GM18505 (cell line): ENCODE measurements around the gene PMP22.
"Not testable (repeated sequence)": the region's sequence is repeated elsewhere in the genome, so short reads cannot be mapped to it uniquely, and the experiment has no call there.

Experiments
- ATAC-seq: cut with Tn5 transposase; IDR thresholded peaks from one replicate; pipeline ENCODE4 v1.9.1; 2021; ENCODE audit not compliant: unreplicated experiment
- POLR2A ChIP-seq: IDR thresholded peaks from 4 replicates; pipeline ENCODE4 v1.6.1; 2011; ENCODE audit warnings: borderline replicate concordance; ENCODE audit not compliant: insufficient read depth, insufficient read length; ENCODE audit errors: extremely low read depth

Gene PMP22

DNA sequence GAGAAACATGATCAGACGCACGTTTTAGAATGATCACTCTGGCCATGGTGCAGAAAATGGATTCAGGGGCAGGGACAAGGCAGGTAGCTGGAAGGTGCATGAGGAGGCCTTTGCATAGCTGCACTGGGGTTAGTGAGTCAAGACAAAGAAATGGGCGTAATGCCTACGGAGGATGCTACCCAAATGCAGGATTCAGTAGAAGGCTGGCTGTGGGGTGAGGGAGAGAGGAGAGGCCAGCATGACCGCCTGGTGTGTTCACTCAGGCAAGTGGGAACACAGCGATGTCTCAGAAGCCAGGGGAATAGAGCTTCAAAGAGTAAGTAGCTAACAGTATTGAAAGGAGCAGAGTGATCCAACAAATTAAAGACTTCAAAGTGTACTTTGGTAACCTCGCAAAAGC is 31.2 kb downstream of the PMP22 start:
- no peak for ATAC-seq
- no peak for TF ChIP-seq POLR2A

DNA sequence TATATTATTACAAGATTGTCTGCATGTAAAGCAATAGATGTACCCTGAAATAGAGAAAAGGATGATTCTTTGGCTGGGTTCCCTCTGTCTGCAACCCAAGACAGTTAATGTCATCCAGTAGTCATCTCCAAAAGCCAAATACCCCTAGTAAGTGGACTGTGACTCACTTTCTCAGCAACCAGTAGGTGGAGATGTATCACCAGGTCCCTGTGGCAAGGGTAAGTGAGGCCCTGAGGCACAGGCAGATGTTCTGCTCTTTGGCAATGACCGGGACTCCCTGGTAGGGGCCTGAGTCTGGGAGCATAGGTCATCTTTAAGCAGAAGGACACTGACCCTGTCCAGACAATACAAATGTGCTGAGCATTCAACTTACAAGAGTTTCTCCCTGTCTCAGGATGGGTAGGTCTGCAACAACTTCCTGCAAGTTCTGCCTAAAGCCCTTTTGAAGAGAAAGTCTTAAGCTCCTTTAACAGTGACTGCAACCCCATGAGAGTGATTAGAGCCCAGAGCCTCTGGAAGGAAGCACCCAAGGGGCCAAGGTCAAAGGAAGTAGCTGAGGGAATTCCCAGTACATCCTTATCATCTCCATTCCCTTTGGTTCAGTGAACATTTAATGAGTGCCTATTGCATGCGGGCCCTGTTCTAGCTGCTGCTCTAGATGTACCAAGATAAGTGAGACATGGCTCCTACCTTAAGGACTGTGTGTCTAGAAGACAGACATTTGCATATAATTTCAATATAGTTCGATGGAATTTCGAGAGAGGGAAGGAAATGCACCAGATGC is 31.9 kb downstream of the PMP22 start:
- no peak for ATAC-seq
- TF ChIP-seq POLR2A, result no peak

DNA sequence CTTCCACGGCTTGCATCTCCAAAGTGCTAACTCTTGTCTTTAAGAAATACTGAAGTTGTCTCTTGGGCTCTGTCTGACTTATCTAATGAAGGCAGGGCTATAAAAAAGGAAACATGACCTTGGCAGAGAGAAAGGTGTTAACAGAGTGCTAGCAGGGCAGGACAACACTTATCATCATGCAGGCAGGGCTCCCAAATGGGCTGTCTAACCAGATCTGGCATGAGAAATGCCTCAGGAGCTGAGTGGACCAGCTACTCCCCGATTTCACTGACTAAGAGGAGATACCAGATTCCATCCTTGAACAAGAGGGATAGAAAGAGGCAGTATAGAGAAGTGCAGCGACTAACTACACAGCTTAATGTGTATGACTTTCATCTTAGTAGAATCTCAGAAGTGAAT is 32.6 kb downstream of the PMP22 start:
- ATAC-seq, result no peak
- TF ChIP-seq POLR2A, result no peak

DNA sequence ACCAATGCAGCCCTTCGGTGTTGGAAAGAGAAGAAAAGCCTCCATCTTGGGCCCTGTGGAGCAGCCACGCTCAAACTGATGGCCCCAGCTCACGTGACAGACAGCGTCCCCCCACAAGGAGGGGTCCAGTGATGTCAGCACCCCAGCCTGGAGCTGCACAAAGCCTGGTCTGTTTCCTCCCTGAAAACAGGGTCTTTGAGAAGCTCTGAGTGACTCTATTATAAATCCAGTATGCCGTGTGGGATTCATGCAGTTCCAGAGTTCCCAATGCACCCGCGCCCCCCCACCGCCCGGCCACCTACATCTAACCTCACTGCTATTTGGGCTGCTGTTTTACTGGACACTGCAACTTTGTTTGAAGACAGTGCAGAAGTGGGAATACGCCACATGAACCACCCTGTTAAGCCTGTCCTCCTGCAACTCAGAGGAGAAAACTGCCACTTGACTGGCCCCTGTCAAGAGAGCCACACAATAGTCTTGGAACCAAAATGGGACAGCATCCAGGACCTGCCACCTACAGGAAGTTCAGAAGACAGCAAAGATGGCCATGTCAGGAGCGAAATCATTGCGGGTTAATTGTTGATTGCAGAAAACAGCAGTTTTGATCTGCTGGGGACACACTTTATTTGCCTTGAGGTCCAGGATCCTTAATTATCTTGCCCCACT is 33.1 kb downstream of the PMP22 start:
- no peak for TF ChIP-seq POLR2A
- ATAC-seq, result no peak

DNA sequence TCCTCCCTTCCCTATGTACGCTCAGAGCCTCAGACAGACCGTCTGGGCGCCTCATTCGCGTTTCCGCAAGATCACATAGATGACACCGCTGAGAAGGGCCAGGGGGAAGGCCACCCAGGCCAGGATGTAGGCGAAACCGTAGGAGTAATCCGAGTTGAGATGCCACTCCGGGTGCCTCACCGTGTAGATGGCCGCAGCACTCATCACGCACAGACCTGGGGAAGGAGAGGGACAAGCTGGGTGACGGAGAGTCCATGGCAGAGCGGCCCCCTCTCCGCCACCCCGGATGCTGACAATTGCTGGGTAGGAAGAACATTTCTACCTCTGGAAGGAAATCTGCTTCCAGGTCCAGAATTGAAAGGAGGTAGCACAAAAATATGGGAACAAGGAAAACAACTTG is 34.3 kb downstream of the PMP22 start:
- TF ChIP-seq POLR2A, result no peak
- ATAC-seq, result no peak

DNA sequence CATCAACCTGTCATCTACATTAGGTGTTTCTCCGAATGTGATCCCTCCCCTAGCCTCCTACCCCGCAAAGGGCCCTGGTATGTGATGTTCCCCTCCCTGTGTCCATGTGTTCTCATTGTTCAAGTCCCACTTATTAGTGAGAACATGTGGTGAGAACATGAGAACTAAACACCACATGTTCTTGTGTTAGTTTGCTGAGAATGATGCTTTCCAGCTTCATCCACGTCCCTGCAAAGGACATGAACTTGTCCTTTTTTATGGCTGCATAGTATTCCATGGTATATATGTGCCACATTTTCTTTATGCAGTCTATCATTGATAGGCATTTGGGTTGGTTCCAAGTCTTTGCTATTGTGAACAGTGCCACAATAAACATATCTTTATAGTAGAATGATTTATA is 43.3 kb downstream of the PMP22 start:
- not testable (repeated sequence) for ATAC-seq

DNA sequence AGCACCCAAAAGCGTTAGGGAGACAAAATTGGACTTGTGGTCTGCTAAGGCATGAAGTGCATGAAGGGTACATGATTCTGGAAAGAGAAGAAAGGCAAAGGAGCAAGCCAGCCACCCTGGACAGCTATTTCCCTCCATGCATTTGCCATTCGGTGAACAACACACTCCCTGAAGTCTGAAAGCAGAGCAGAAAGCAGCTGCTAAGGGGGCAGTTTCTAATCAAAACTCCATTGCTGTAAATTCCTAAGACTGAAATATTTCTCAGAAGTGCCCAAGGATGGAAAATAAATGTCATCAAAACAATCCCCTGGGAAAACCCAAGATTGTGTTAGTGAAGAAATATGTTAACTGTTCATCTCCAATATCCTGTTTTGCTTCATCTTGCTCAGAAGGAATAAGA is 44.3 kb downstream of the PMP22 start:
- no peak for TF ChIP-seq POLR2A
- ATAC-seq, result no peak

DNA sequence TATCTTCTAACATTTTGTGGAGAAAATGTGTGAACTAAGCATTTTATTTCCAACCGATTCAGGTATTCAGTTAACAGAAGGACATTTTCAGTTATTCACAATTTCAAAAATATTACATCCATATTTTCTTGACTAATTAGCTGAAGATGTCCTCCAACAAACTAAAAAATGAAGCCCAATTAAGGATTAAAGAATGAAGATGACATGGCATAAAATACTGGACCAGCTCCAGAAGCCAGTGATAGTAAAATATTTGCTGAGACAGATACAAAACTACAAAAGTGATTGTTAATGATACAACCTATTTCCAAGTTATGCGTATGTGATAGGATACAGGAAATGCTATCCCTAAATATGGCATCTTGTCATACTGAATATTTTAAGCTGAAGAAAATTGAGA is 48.6 kb downstream of the PMP22 start:
- no peak for TF ChIP-seq POLR2A
- ATAC-seq, result no peak

DNA sequence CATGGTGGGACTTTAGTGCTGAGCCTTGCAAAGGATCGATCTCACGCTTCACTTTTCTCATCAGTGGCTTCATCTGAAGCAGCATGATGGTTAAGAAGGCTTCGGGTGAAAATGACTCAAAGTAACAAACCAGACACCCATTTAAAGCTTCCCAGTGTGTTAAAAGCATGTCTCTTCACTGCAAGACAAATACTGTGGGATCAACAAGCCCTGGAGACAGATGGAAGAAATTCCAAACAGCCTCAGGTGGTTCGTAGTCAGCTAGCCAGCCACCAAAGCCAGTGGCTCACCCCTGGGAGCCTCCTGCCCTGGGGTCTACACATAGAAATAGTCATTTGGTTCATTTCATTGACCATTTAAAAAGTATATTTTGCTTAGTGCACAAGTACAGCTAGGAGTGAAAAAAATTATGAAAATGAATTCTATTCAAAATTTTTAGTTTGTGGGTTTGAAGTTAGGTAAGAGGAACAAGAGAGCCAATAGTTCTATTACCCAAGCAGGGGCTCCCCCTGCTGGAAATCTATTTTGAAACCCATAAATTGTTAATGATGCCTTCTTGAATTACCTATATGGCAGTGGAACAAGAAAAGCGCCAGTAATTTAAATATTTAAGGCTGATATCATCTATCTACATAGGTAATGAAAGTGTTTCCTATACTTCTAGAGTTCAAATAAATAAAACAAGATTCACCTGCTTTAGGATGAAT is 51.6 kb downstream of the PMP22 start:
- no peak for TF ChIP-seq POLR2A
- ATAC-seq, result no peak

DNA sequence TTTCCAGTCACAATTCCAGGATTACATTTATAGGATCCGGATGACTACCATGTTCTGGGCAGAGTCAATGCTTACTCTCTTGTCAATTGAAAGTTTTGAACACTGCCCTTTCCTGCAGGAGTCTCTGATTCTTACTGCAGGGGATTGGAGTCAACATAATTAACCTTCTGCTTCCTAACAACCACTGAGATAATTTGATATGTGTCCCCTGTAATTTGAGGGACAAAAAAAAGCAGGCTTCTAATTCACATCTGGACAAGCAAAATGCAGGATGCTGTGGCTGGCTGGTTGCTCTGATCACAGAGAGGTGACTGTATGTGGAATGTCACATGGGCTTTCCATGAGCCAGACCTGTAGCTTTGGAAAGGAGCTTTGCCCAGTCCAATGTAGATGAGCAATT is 54.9 kb downstream of the PMP22 start:
- TF ChIP-seq POLR2A, result no peak
- ATAC-seq, result no peak

DNA sequence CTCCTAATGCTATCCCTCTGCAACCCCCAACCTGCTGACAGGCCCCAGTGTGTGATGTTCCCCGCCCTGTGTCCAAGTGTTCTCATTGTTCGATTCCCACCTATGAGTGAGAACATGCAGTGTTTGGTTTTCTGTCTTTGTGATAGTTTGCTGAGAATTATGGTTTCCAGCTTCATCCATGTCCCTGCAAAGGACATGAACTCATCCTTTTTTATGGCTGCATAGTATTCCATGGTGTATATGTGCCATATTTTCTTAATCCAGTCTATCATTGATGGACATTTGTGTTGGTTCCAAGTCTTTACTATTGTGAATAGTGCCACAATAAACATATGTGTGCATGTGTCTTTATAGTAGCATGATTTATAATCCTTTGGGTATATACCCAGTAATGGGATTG is 62.1 kb downstream of the PMP22 start:
- ATAC-seq, result not testable (repeated sequence)

DNA sequence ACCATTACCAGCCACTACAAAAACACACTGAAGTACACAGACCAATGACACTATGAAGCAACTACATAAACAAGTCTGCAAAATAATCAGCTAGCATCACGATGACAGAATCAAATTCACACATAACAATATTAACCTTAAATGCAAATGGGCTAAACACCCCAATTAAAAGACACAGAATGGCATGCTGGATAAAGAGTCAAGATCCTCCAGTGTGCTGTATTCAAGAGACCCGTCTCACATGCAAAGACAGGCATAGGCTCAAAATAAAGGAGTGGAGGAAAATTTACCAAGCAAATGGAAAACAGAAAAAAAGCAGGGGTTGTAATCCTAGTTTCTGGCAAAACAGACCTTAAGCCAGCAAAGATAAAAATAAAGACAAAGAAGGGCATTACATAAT is 64.6 kb downstream of the PMP22 start:
- not testable (repeated sequence) for ATAC-seq

DNA sequence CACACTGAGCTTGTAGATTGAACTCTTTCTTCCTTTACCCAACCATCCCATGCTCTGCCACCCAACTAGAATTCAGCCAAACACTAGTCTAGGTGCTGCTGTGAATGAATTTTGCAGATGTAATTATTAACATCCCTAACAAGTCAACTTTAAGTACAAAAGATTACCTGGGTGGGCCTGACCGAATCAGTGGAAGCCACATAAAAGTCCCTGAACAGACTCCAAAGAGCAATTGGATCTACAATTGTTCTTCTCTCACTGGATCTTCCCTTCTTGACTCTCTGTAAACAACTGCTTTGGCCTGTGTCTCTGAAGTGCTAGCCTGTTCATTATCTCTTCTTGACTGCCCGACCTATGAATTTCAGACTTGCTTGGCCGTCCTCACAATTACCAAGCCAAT is 67.9 kb downstream of the PMP22 start:
- no peak for ATAC-seq
- no peak for TF ChIP-seq POLR2A

DNA sequence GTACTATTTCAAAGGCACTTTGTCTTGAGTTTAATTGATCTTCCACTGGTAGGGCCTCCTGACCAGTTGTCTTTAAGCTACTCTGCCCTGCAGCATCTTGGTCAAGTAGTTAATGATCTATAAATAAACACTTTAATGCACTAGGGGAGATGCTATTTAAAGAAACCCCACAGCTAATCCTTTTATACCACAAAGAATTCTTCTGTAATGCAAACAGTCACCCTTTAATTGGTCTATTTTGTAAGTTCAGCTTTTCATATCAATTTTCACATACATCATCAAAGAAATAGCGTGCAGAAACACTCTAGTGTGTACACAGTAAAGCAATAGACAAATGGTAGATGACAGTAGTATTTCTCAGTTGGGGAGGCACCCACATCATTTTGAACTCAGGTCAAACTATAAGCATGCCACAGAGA is 70.3 kb downstream of the PMP22 start:
- TF ChIP-seq POLR2A, result no peak
- no peak for ATAC-seq

DNA sequence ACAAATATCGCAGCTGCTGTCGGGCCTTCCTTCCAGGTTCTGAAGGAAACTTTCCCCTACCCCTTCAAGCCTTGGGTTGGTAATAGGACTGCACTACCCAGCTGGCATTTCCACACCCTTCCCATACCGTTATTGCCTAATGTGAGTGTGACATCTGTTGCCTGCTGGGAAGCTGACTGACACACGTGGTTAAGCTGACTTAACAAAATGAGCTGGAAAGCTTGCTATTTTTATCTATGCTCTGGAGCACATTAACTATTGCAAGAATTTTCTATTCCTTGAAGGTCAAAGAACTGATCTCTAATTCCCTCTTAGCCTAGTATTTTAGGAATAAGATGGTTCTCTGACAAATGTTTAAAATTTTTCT is 79.5 kb downstream of the PMP22 start:
- TF ChIP-seq POLR2A, result no peak
- no peak for ATAC-seq
